Prostate gland (tissue), 2 donors: ENCODE results near the gene LMCD1.

ENCODE experiments used
- POLR2A ChIP-seq: fragments of 450-650 bp; IDR thresholded peaks from one replicate; pipeline ENCODE4 v1.6.1; 2016; ENCODE audit warnings: antibody characterized with exemption, mild to moderate bottlenecking
- POLR2AphosphoS5 ChIP-seq: sonication (generic); formaldehyde crosslinking; IDR thresholded peaks from one replicate; pipeline ENCODE4 v1.6.1; 2017; ENCODE audit warnings: antibody characterized with exemption
- TF ChIP-seq, protein P1 (sequence below), 4 experiments: fragments of 200-600 bp in 2 of 4; fragments of 450-650 bp in 2 of 4; sonication (generic) in 2 of 4; IDR thresholded peaks; 1 replicate in 3 of 4; 2 replicates in 1 of 4; pipeline ENCODE4 v1.5.1; 2016 to 2019; ENCODE audit warnings: antibody characterized with exemption in 4 of 4, mild to moderate bottlenecking in 2 of 4, moderate library complexity in 2 of 4

DNA sequence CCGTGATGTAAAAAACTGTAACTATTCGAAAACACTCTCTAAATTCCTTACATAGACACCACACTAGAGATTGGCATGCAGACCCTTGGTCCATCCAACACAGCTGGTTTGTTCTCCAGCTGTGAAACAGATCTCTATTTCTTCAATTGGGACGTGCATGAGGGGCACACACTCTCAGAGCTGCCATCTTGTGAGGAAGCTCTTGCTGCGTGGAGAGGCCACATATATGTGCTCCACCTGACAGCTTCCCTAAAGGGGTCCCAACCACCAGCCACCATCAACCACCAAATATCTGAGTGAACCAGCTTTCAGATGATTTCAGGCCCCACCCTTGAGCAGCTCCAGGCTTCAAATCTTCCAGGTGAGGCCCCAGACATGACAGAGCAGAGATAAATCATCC is 117.3 kb downstream of the LMCD1 start:
- TF ChIP-seq, protein P1, sequence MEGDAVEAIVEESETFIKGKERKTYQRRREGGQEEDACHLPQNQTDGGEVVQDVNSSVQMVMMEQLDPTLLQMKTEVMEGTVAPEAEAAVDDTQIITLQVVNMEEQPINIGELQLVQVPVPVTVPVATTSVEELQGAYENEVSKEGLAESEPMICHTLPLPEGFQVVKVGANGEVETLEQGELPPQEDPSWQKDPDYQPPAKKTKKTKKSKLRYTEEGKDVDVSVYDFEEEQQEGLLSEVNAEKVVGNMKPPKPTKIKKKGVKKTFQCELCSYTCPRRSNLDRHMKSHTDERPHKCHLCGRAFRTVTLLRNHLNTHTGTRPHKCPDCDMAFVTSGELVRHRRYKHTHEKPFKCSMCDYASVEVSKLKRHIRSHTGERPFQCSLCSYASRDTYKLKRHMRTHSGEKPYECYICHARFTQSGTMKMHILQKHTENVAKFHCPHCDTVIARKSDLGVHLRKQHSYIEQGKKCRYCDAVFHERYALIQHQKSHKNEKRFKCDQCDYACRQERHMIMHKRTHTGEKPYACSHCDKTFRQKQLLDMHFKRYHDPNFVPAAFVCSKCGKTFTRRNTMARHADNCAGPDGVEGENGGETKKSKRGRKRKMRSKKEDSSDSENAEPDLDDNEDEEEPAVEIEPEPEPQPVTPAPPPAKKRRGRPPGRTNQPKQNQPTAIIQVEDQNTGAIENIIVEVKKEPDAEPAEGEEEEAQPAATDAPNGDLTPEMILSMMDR (IDR thresholded peaks at IDR 0.05): no peak
- TF ChIP-seq POLR2AphosphoS5 (no peak), POLR2A (no peak)
